Stomach (tissue), 4 donors: Measurements from ENCODE around the gene CLDN7.

ENCODE experiments used
- POLR2A ChIP-seq, 4 donors: fragments of 450-650 bp; IDR thresholded peaks; one replicate each; pipeline ENCODE4 v1.6.1; 2016; ENCODE audit warnings: antibody characterized with exemption in 4 of 4, control low read depth in 2 of 4, mild to moderate bottlenecking in 1 of 4, moderate library complexity in 1 of 4
- TF ChIP-seq, protein P1 (sequence below), 7 experiments: fragments of 450-650 bp in 4 of 7; fragments of 200-600 bp in 3 of 7; sonication (generic) in 3 of 7; IDR thresholded peaks; one replicate each; pipeline ENCODE4 v1.5.1; 2016 to 2019; ENCODE audit warnings: antibody characterized with exemption in 7 of 7, control low read depth in 2 of 7, mild to moderate bottlenecking in 1 of 7

DNA sequence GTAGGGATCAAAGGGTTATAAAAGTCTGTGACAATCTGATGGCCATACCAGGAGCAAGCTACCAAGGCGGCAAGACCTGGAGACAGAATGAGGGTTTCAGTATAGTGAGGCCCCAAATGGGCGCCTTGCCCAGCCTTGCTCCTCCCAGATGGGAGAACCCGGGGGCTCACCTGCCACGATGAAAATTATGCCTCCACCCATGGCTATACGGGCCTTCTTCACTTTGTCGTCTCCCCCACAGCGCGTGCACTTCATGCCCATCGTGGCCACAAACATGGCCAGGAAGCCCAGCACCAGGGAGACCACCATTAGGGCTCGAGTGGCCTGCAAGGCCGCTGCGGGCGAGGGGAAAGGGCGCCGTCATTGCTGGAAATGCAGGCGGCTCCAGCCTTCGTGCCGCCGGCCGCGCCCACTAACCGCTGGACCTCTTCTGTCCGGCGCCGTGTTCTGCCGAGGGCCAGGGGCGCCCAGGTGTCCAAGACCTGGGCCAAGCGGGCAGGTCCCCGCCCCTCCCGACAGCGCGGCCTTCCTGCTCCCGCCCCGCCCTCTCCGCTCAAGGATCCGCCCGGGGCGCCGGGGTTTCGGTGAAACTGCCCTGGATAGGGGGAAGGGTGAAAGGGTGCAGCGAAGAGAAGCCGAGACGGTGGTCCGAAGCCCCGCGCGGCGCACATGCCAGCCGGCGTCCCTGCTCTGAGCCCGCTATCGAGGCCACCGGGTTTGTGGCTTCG is 1.5 kb downstream of the CLDN7 start:
- TF ChIP-seq, protein P1, sequence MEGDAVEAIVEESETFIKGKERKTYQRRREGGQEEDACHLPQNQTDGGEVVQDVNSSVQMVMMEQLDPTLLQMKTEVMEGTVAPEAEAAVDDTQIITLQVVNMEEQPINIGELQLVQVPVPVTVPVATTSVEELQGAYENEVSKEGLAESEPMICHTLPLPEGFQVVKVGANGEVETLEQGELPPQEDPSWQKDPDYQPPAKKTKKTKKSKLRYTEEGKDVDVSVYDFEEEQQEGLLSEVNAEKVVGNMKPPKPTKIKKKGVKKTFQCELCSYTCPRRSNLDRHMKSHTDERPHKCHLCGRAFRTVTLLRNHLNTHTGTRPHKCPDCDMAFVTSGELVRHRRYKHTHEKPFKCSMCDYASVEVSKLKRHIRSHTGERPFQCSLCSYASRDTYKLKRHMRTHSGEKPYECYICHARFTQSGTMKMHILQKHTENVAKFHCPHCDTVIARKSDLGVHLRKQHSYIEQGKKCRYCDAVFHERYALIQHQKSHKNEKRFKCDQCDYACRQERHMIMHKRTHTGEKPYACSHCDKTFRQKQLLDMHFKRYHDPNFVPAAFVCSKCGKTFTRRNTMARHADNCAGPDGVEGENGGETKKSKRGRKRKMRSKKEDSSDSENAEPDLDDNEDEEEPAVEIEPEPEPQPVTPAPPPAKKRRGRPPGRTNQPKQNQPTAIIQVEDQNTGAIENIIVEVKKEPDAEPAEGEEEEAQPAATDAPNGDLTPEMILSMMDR (IDR thresholded peaks at IDR 0.05) = no peak
- no peak for TF ChIP-seq POLR2A (IDR thresholded peaks at IDR 0.05)
